ENCODE data around the gene BMERB1.

GRCh38 chr16:15487336-15488284 lies 53.2 kb downstream of the BMERB1 start:
- TF ChIP-seq CTCF (IDR thresholded peaks at IDR 0.05) (no peak), FOXM1 (IDR thresholded peaks at IDR 0.05; ENCODE audit: low read depth) (no peak), TEAD4 (IDR thresholded peaks at IDR 0.05; ENCODE audit: borderline replicate concordance, insufficient read depth) (no peak), RCOR1 (IDR thresholded peaks at IDR 0.05; ENCODE audit: low read length) (no peak), REST (IDR thresholded peaks at IDR 0.05; ENCODE audit: low read depth, low read length) (no peak), YY1 (IDR thresholded peaks at IDR 0.05; ENCODE audit: low read depth) (no peak), POLR2AphosphoS5 (IDR thresholded peaks at IDR 0.05; ENCODE audit: low read depth, low read length) (no peak), MAX (IDR thresholded peaks at IDR 0.05; ENCODE audit: low read depth) (no peak), TAF1 (IDR thresholded peaks at IDR 0.05; ENCODE audit: borderline replicate concordance, low read depth, low read length) (no peak), EP300 (IDR thresholded peaks at IDR 0.05; ENCODE audit: borderline replicate concordance in 1 of 2, low read depth in 1 of 2, low read length in 1 of 2) (no peak), USF1 (IDR thresholded peaks at IDR 0.05; ENCODE audit: borderline replicate concordance, low read depth) (no peak)
